ENCODE data around the gene PPRC1.
"Not testable (repeated sequence)": the region's sequence is repeated elsewhere in the genome, so short reads cannot be mapped to it uniquely, and the experiment has no call there.

The PPRC1 gene

GRCh38 chr10:102185811-102186527 is 53.1 kb downstream of the PPRC1 start:
- TF ChIP-seq, protein P1, sequence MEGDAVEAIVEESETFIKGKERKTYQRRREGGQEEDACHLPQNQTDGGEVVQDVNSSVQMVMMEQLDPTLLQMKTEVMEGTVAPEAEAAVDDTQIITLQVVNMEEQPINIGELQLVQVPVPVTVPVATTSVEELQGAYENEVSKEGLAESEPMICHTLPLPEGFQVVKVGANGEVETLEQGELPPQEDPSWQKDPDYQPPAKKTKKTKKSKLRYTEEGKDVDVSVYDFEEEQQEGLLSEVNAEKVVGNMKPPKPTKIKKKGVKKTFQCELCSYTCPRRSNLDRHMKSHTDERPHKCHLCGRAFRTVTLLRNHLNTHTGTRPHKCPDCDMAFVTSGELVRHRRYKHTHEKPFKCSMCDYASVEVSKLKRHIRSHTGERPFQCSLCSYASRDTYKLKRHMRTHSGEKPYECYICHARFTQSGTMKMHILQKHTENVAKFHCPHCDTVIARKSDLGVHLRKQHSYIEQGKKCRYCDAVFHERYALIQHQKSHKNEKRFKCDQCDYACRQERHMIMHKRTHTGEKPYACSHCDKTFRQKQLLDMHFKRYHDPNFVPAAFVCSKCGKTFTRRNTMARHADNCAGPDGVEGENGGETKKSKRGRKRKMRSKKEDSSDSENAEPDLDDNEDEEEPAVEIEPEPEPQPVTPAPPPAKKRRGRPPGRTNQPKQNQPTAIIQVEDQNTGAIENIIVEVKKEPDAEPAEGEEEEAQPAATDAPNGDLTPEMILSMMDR (IDR thresholded peaks at IDR 0.05; ENCODE audit: control insufficient read depth, insufficient read depth, low read depth, low read length, missing control alignments) = no peak
- no peak for DNase-seq (ENCODE audit: low read depth)

DNA sequence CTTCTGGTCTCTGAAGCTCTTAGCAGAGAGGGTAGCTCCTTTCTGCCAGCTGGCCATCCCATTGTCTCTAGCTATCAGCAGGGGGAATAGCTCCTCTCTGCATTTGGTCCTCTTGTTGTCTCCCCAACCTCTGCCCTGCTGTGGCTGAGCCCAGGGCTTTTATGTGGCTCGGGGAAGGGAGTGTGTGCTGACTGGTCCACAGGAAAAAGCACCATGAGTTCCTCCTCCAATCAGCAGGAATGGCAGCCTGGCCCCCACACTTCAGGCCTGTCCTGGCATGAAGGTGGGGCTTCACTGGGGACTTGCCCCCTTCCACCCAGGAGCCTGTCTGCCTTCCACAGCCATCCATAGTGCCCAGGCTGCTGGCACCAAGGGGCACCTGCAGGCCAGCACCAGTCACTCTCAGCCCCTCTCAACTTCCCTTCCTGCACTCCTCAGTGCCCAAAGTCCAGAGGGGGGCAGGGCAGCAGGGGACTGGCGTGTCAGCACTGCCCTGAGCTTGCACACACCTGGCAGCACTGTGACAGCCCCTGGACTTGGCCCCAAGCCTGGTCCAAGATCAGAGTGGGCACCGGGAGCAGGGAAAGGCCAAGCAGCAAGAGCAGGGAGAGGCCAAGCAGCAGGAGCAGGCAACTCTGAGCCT is 55.6 kb downstream of the PPRC1 start:
- no peak overlapping the region for H3K4me3 ChIP-seq (ENCODE audit: control insufficient read depth, low read depth, low read length)
- TF ChIP-seq, protein P1 (IDR thresholded peaks at IDR 0.05; ENCODE audit: control insufficient read depth, insufficient read depth, low read depth, low read length, missing control alignments) = no peak
- DNase-seq (ENCODE audit: low read depth) = no peak

More at GRCh38 chr10:102185811-102186527, 53.1 kb downstream of the PPRC1 start:
- H3K4me3 ChIP-seq (ENCODE audit: control insufficient read depth, low read depth, low read length) = no peak overlapping the region

GRCh38 chr10:102188941-102189898 is 56.4 kb downstream of the PPRC1 start:
- H3K4me3 ChIP-seq (ENCODE audit: control insufficient read depth, low read depth, low read length); DNase-seq (ENCODE audit: low read depth): not testable (repeated sequence)

DNA sequence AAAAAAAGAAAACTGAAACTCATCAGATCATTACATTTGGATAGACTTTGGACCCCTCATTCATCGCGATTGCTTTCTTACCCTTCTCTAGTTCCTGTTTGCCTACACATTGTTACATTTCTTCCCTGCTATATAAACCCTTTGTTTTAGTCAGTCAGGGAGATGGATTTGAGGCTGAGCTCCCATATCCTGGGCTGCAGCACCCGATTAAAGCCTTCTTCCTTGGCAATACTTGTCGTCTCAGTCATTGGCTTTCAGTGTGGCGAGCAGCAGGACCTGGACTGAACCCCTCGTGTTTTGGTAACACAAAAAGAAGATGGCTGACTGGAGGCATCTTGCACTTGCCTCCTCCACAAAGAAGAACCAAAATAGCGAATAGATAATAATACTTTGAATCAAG is 59.1 kb downstream of the PPRC1 start:
- no peak overlapping the region for H3K4me3 ChIP-seq (ENCODE audit: control insufficient read depth, low read depth, low read length)
- TF ChIP-seq, protein P1 (IDR thresholded peaks at IDR 0.05; ENCODE audit: control insufficient read depth, insufficient read depth, low read depth, low read length, missing control alignments) = no peak
- DNase-seq (ENCODE audit: low read depth) = no peak

DNA sequence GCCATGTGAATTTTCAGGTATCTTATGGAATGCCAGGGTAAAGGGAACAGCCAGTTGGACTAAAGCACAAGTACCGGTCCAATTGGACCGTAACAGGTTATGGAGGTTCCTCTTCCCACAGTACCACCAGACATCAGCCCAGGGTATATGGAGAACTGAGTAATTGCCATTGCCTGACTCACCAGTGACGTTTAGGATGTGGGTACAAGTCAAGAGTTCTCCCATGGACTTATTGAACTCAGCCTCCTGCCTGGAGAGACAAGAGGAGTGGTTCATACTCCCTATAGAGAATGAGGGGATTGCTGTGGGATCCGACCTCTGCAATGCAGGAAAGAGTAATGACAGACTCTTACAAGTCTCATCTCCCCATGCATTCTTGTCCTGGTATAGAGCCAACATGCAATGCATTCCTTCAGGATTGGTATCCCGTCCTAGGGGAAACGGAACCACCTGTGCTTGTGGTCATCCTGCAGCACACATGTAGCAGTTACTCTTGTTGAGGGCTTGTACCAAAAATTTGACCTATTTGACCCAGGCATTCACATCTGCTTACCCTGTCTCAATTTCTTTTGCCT is 62.5 kb downstream of the PPRC1 start:
- TF ChIP-seq, protein P1 (IDR thresholded peaks at IDR 0.05; ENCODE audit: control insufficient read depth, insufficient read depth, low read depth, low read length, missing control alignments) = no peak
- DNase-seq (ENCODE audit: low read depth) = no peak

GRCh38 chr10:102196893-102197292 is 64.1 kb downstream of the PPRC1 start:
- no peak for DNase-seq (ENCODE audit: low read depth)
- TF ChIP-seq, protein P1 (IDR thresholded peaks at IDR 0.05; ENCODE audit: control insufficient read depth, insufficient read depth, low read depth, low read length, missing control alignments) = no peak

More for the DNA sequence above, 62.5 kb downstream of the PPRC1 start:
- H3K4me3 ChIP-seq (ENCODE audit: control insufficient read depth, low read depth, low read length) = no peak overlapping the region

More at GRCh38 chr10:102196893-102197292, 64.1 kb downstream of the PPRC1 start:
- no peak overlapping the region for H3K4me3 ChIP-seq (ENCODE audit: control insufficient read depth, low read depth, low read length)
